ENCODE results near the gene SORL1. TPM values are rescaled to one million over a fixed set of nuclear protein-coding genes. Genes with fewer than 3 reads are reported as not detected.

Gene SORL1
- total and polyA plus RNA-seq, 3 experiments from 2014 or later, result 44.5 to 220 (median 46.9) TPM

- H3K36me3 ChIP-seq (ENCODE audit: insufficient read depth, low read length), result peaks cover 86% of the 10 kb centered on the region
- H3K27ac ChIP-seq (ENCODE audit: low read depth, low read length), result no peak overlapping the region
- H3K4me3 ChIP-seq (ENCODE audit: low read length), result no peak overlapping the region
- peak; percentile 47 to 72 (median 65) for DNase-seq
- no peak overlapping the region for H3K4me3 Mint-ChIP-seq
- peak overlapping the region in 7 of 8 donors; percentile 44 to 76 (median 54) for H3K27ac Mint-ChIP-seq
- POLR2A ChIA-PET, result interaction anchor here (1.0 kb wide), 1 partner anchor 342 kb away, joined by 3 read pairs; no protein-coding TSS in a partner anchor
- H3K4me1 ChIP-seq (ENCODE audit: insufficient read depth, low read length), result no peaks in the 10 kb centered on the region
- no peaks in the 10 kb centered on the region for H3K9me3 Mint-ChIP-seq
- no peaks in the 10 kb centered on the region for H3K9me3 ChIP-seq (ENCODE audit: low read length)
- no peaks in the 10 kb centered on the region for H3K27me3 ChIP-seq (ENCODE audit: insufficient read depth, low read length, poor library complexity, severe bottlenecking)
- no peaks in the 10 kb centered on the region for H3K27me3 Mint-ChIP-seq
- peaks cover 8 to 96% (median 35%) of the 10 kb centered on the region in 3 donors for H3K36me3 Mint-ChIP-seq
- H3K4me1 Mint-ChIP-seq, result peaks cover 0 to 5% (median 5%) of the 10 kb centered on the region in 3 donors
- CTCF ChIA-PET, result interaction anchor here (0.7 to 2.3 kb wide), 17 partner anchors 10 to 344 kb away, joined by 3 to 14 read pairs (median 4); partner anchors contain the start of gene SC5D
These were observed 139.4 kb downstream of the SORL1 start for GRCh38 chr11:121591405-121592033.

- H3K9me3 ChIP-seq (ENCODE audit: low read length), result no peaks in the 10 kb centered on the region
- Mint-ChIP-seq H3K36me3 (peaks cover 8 to 96% (median 36%) of the 10 kb centered on the region in 3 donors), H3K27ac (no peak overlapping the region), H3K4me1 (peaks cover under 1 to 6% (median 5%) of the 10 kb centered on the region in 3 donors), H3K27me3 (no peaks in the 10 kb centered on the region), H3K9me3 (no peaks in the 10 kb centered on the region), H3K4me3 (no peak overlapping the region)
- no peak for DNase-seq
- H3K27ac ChIP-seq (ENCODE audit: low read depth, low read length), result no peak overlapping the region
- H3K4me1 ChIP-seq (ENCODE audit: insufficient read depth, low read length), result no peaks in the 10 kb centered on the region
- H3K4me3 ChIP-seq (ENCODE audit: low read length), result no peak overlapping the region
- ChIA-PET POLR2A (no interaction called here), CTCF (interaction anchor here (1.0 to 2.3 kb wide), 2 partner anchors 168 to 265 kb away, joined by 4 to 10 read pairs; no protein-coding TSS in a partner anchor)
- no peaks in the 10 kb centered on the region for H3K27me3 ChIP-seq (ENCODE audit: insufficient read depth, low read length, poor library complexity, severe bottlenecking)
- H3K36me3 ChIP-seq (ENCODE audit: insufficient read depth, low read length), result peaks cover 87% of the 10 kb centered on the region
These were observed 140.6 kb downstream of the SORL1 start for GRCh38 chr11:121592708-121593107.

- no peak for DNase-seq
- Mint-ChIP-seq H3K27ac (peak overlapping the region in 1 of 8 donors; percentile 27), H3K4me3 (no peak overlapping the region), H3K27me3 (no peaks in the 10 kb centered on the region), H3K9me3 (no peaks in the 10 kb centered on the region), H3K36me3 (peaks cover 21 to 92% (median 44%) of the 10 kb centered on the region in 3 donors), H3K4me1 (peaks cover 2 to 29% (median 14%) of the 10 kb centered on the region in 3 donors)
- no peaks in the 10 kb centered on the region for H3K9me3 ChIP-seq (ENCODE audit: low read length)
- peaks cover 82% of the 10 kb centered on the region for H3K36me3 ChIP-seq (ENCODE audit: insufficient read depth, low read length)
- H3K4me3 ChIP-seq (ENCODE audit: low read length), result no peak overlapping the region
- no peak overlapping the region for H3K27ac ChIP-seq (ENCODE audit: low read depth, low read length)
- no peaks in the 10 kb centered on the region for H3K4me1 ChIP-seq (ENCODE audit: insufficient read depth, low read length)
- CTCF ChIA-PET, result no interaction called here
- H3K27me3 ChIP-seq (ENCODE audit: insufficient read depth, low read length, poor library complexity, severe bottlenecking), result no peaks in the 10 kb centered on the region
- POLR2A ChIA-PET, result no interaction called here
These were observed 143.6 kb downstream of the SORL1 start for GRCh38 chr11:121595717-121596161.

GRCh38 chr11:121596195-121597155 is 144.4 kb downstream of the SORL1 start:
- H3K9me3 Mint-ChIP-seq, result no peaks in the 10 kb centered on the region
- H3K36me3 Mint-ChIP-seq, result peaks cover 17 to 87% (median 39%) of the 10 kb centered on the region in 3 donors
- no peak overlapping the region for H3K27ac Mint-ChIP-seq
- CTCF ChIA-PET, result no interaction called here
- no peak for DNase-seq
- Histone ChIP-seq H3K36me3 (ENCODE audit: insufficient read depth, low read length) (peaks cover 77% of the 10 kb centered on the region), H3K4me3 (ENCODE audit: low read length) (no peak overlapping the region), H3K27ac (ENCODE audit: low read depth, low read length) (no peak overlapping the region), H3K9me3 (ENCODE audit: low read length) (no peaks in the 10 kb centered on the region), H3K27me3 (ENCODE audit: insufficient read depth, low read length, poor library complexity, severe bottlenecking) (no peaks in the 10 kb centered on the region), H3K4me1 (ENCODE audit: insufficient read depth, low read length) (no peaks in the 10 kb centered on the region)
- peaks cover 2 to 25% (median 10%) of the 10 kb centered on the region in 3 donors for H3K4me1 Mint-ChIP-seq
- POLR2A ChIA-PET, result no interaction called here
- no peak overlapping the region for H3K4me3 Mint-ChIP-seq
- no peaks in the 10 kb centered on the region for H3K27me3 Mint-ChIP-seq

- peaks cover 81% of the 10 kb centered on the region for H3K36me3 ChIP-seq (ENCODE audit: insufficient read depth, low read length)
- H3K9me3 Mint-ChIP-seq, result no peaks in the 10 kb centered on the region
- H3K9me3 ChIP-seq (ENCODE audit: low read length), result no peaks in the 10 kb centered on the region
- ChIA-PET POLR2A (no interaction called here), CTCF (no interaction called here)
- no peaks in the 10 kb centered on the region for H3K27me3 Mint-ChIP-seq
- no peaks in the 10 kb centered on the region for H3K27me3 ChIP-seq (ENCODE audit: insufficient read depth, low read length, poor library complexity, severe bottlenecking)
- no peak overlapping the region for H3K4me3 ChIP-seq (ENCODE audit: low read length)
- no peak overlapping the region for H3K4me3 Mint-ChIP-seq
- H3K36me3 Mint-ChIP-seq, result peaks cover 35 to 88% (median 40%) of the 10 kb centered on the region in 3 donors
- no peaks in the 10 kb centered on the region for H3K4me1 ChIP-seq (ENCODE audit: insufficient read depth, low read length)
- peaks cover 2 to 20% (median 8%) of the 10 kb centered on the region in 3 donors for H3K4me1 Mint-ChIP-seq
- no peak for DNase-seq
- H3K27ac Mint-ChIP-seq, result peak overlapping the region in 2 of 8 donors; percentile 6
- H3K27ac ChIP-seq (ENCODE audit: low read depth, low read length), result no peak overlapping the region
These were observed 151.2 kb downstream of the SORL1 start for GRCh38 chr11:121603316-121603715.

- no peaks in the 10 kb centered on the region for H3K27me3 Mint-ChIP-seq
- no peak overlapping the region for H3K27ac ChIP-seq (ENCODE audit: low read depth, low read length)
- peak overlapping the region in 1 of 8 donors; percentile 10 for H3K27ac Mint-ChIP-seq
- H3K27me3 ChIP-seq (ENCODE audit: insufficient read depth, low read length, poor library complexity, severe bottlenecking), result no peaks in the 10 kb centered on the region
- no peak overlapping the region for H3K4me3 Mint-ChIP-seq
- H3K36me3 ChIP-seq (ENCODE audit: insufficient read depth, low read length), result peaks cover 83% of the 10 kb centered on the region
- no peak overlapping the region for H3K4me3 ChIP-seq (ENCODE audit: low read length)
- H3K9me3 ChIP-seq (ENCODE audit: low read length), result no peaks in the 10 kb centered on the region
- H3K4me1 Mint-ChIP-seq, result peaks cover 2 to 17% (median 8%) of the 10 kb centered on the region in 3 donors
- no peaks in the 10 kb centered on the region for H3K9me3 Mint-ChIP-seq
- POLR2A ChIA-PET, result no interaction called here
- no peaks in the 10 kb centered on the region for H3K4me1 ChIP-seq (ENCODE audit: insufficient read depth, low read length)
- CTCF ChIA-PET, result no interaction called here
- no peak for DNase-seq
- peaks cover 41 to 90% (median 44%) of the 10 kb centered on the region in 3 donors for H3K36me3 Mint-ChIP-seq
These were observed 152.0 kb downstream of the SORL1 start for GRCh38 chr11:121604152-121604551.

GRCh38 chr11:121606354-121606753 is 154.2 kb downstream of the SORL1 start:
- peaks cover 34 to 97% (median 40%) of the 10 kb centered on the region in 3 donors for H3K36me3 Mint-ChIP-seq
- H3K4me1 ChIP-seq (ENCODE audit: insufficient read depth, low read length), result no peaks in the 10 kb centered on the region
- CTCF ChIA-PET, result no interaction called here
- no peak overlapping the region for H3K27ac ChIP-seq (ENCODE audit: low read depth, low read length)
- H3K27me3 ChIP-seq (ENCODE audit: insufficient read depth, low read length, poor library complexity, severe bottlenecking), result no peaks in the 10 kb centered on the region
- DNase-seq, result no peak
- no peaks in the 10 kb centered on the region for H3K9me3 Mint-ChIP-seq
- peaks cover 0 to 4% (median 2%) of the 10 kb centered on the region in 3 donors for H3K4me1 Mint-ChIP-seq
- POLR2A ChIA-PET, result no interaction called here
- H3K9me3 ChIP-seq (ENCODE audit: low read length), result no peaks in the 10 kb centered on the region
- H3K4me3 Mint-ChIP-seq, result no peak overlapping the region
- peak overlapping the region in 1 of 8 donors; percentile 64 for H3K27ac Mint-ChIP-seq
- no peaks in the 10 kb centered on the region for H3K27me3 Mint-ChIP-seq
- no peak overlapping the region for H3K4me3 ChIP-seq (ENCODE audit: low read length)
- peaks cover 93% of the 10 kb centered on the region for H3K36me3 ChIP-seq (ENCODE audit: insufficient read depth, low read length)

GRCh38 chr11:121607341-121607740 is 155.2 kb downstream of the SORL1 start:
- no peaks in the 10 kb centered on the region for H3K27me3 Mint-ChIP-seq
- H3K4me1 ChIP-seq (ENCODE audit: insufficient read depth, low read length), result no peaks in the 10 kb centered on the region
- no peak for DNase-seq
- H3K36me3 ChIP-seq (ENCODE audit: insufficient read depth, low read length), result peaks cover 89% of the 10 kb centered on the region
- H3K4me3 Mint-ChIP-seq, result no peak overlapping the region
- no peaks in the 10 kb centered on the region for H3K27me3 ChIP-seq (ENCODE audit: insufficient read depth, low read length, poor library complexity, severe bottlenecking)
- no peaks in the 10 kb centered on the region for H3K9me3 Mint-ChIP-seq
- H3K9me3 ChIP-seq (ENCODE audit: low read length), result no peaks in the 10 kb centered on the region
- ChIA-PET CTCF (no interaction called here), POLR2A (no interaction called here)
- no peak overlapping the region for H3K27ac ChIP-seq (ENCODE audit: low read depth, low read length)
- peak overlapping the region in 1 of 8 donors; percentile 29 for H3K27ac Mint-ChIP-seq
- H3K4me1 Mint-ChIP-seq, result peaks cover 0 to 2% (median 0%) of the 10 kb centered on the region in 3 donors
- peaks cover 28 to 96% (median 40%) of the 10 kb centered on the region in 3 donors for H3K36me3 Mint-ChIP-seq
- no peak overlapping the region for H3K4me3 ChIP-seq (ENCODE audit: low read length)
